Prostate gland (tissue), 2 donors: Measurements from ENCODE around the gene NDUFC2. TPM values are rescaled to one million over a fixed set of nuclear protein-coding genes. Genes with fewer than 3 reads are reported as not detected.

Source experiments
- DNase-seq: peaks from one replicate; pipeline ENCODE4 v3.0.0-alpha.2; 2019; ENCODE audit warnings: low spot score
- H3K27ac ChIP-seq, 2 donors: fragments of 200-600 bp; sonication (generic); 2 replicates each; pipeline ENCODE4 v1.5.1; 2017 to 2019
- H3K27me3 ChIP-seq: fragments of 200-600 bp; sonication (generic); replicated peaks from 2 replicates; pipeline ENCODE4 v1.5.1; 2019; ENCODE audit not compliant: insufficient read depth
- H3K36me3 ChIP-seq, 2 donors: fragments of 200-600 bp; sonication (generic); 1 replicate in 1 of 2; 2 replicates in 1 of 2; pipeline versions ENCODE4 v1.5.1 to v1.8.1; 2017 to 2019
- H3K4me1 ChIP-seq: fragments of 200-600 bp; sonication (generic); replicated peaks from 2 replicates; pipeline ENCODE4 v1.5.1; 2019
- H3K4me3 ChIP-seq, 2 donors: fragments of 200-600 bp; sonication (generic); 2 replicates each; pipeline ENCODE4 v1.5.1; 2017 to 2019
- H3K9me3 ChIP-seq: fragments of 200-600 bp; sonication (generic); 2 replicates; pipeline ENCODE4 v1.5.1; 2017
- CTCF ChIP-seq, 4 experiments: fragments of 200-600 bp in 2 of 4; fragments of 450-650 bp in 2 of 4; sonication (generic) in 2 of 4; IDR thresholded peaks; 1 replicate in 3 of 4; 2 replicates in 1 of 4; pipeline ENCODE4 v1.5.1; 2016 to 2019; ENCODE audit warnings: antibody characterized with exemption in 4 of 4, mild to moderate bottlenecking in 2 of 4, moderate library complexity in 2 of 4
- POLR2A ChIP-seq: fragments of 450-650 bp; IDR thresholded peaks from one replicate; pipeline ENCODE4 v1.6.1; 2016; ENCODE audit warnings: antibody characterized with exemption, mild to moderate bottlenecking
- POLR2AphosphoS5 ChIP-seq: sonication (generic); formaldehyde crosslinking; IDR thresholded peaks from one replicate; pipeline ENCODE4 v1.6.1; 2017; ENCODE audit warnings: antibody characterized with exemption
- WGBS: methylation state at CpG from one replicate; pipeline ENCODE4 v1.1.5; 2018; 5-methylcytosine and 5-hydroxymethylcytosine counted together
- intact Hi-C: fragments of 100-400 bp; cut with DNase I; formaldehyde crosslinking; loops from one replicate; pipeline ENCODE4 v1.14.2; 2022
- total RNA-seq, 2 donors: library from RNA; depleted of rRNA; stranded (reverse); fragments of >200 nt; gene quantifications; one replicate each; pipeline ENCODE4 v1.1.0, GENCODE V29; 2016

NDUFC2 gene
- total RNA-seq, 2 donors from 2014 or later: 119 to 193 TPM

- Histone ChIP-seq H3K4me1 (no peaks in the 10 kb centered on the region), H3K27ac (no peak overlapping the region), H3K27me3 (no peaks in the 10 kb centered on the region), H3K4me3 (no peak overlapping the region), H3K36me3 (no peaks in the 10 kb centered on the region), H3K9me3 (no peaks in the 10 kb centered on the region)
- WGBS: 92% methylated on average over 2 of the region's 2 CpGs
- DNase-seq: no peak
- intact Hi-C loops: no loop called here
- TF ChIP-seq CTCF (IDR thresholded peaks at IDR 0.05): no peak
- no peak for TF ChIP-seq POLR2A
- no peak for TF ChIP-seq POLR2AphosphoS5
Observed at GRCh38 chr11:78110830-78111229, 31.2 kb upstream of the NDUFC2 start.

- no peak for DNase-seq
- TF ChIP-seq CTCF (IDR thresholded peaks at IDR 0.05) (no peak), POLR2AphosphoS5 (no peak)
- no peaks in the 10 kb centered on the region for H3K36me3 ChIP-seq
- no peak overlapping the region for H3K4me3 ChIP-seq
- H3K4me1 ChIP-seq: no peaks in the 10 kb centered on the region
- 86% methylated on average over 5 of the region's 5 CpGs for WGBS
- no peak overlapping the region for H3K27ac ChIP-seq
- intact Hi-C loops: no loop called here
- no peaks in the 10 kb centered on the region for H3K27me3 ChIP-seq
- H3K9me3 ChIP-seq: no peaks in the 10 kb centered on the region
Observed at GRCh38 chr11:78110351-78110750, 30.7 kb upstream of the NDUFC2 start.

- no peak overlapping the region for H3K27ac ChIP-seq
- no peaks in the 10 kb centered on the region for H3K4me1 ChIP-seq
- no peak overlapping the region for H3K4me3 ChIP-seq
- H3K9me3 ChIP-seq: no peaks in the 10 kb centered on the region
- no peak for TF ChIP-seq POLR2AphosphoS5
- no peak for TF ChIP-seq POLR2A
- no peak for TF ChIP-seq CTCF (IDR thresholded peaks at IDR 0.05)
- H3K27me3 ChIP-seq: no peaks in the 10 kb centered on the region
- WGBS: 85% methylated on average over 3 of the region's 3 CpGs
- intact Hi-C loops: no loop called here
- peaks cover 0 to under 1% of the 10 kb centered on the region in 2 donors for H3K36me3 ChIP-seq
- DNase-seq: no peak
Observed at GRCh38 chr11:78109081-78110015, 29.7 kb upstream of the NDUFC2 start.

DNA sequence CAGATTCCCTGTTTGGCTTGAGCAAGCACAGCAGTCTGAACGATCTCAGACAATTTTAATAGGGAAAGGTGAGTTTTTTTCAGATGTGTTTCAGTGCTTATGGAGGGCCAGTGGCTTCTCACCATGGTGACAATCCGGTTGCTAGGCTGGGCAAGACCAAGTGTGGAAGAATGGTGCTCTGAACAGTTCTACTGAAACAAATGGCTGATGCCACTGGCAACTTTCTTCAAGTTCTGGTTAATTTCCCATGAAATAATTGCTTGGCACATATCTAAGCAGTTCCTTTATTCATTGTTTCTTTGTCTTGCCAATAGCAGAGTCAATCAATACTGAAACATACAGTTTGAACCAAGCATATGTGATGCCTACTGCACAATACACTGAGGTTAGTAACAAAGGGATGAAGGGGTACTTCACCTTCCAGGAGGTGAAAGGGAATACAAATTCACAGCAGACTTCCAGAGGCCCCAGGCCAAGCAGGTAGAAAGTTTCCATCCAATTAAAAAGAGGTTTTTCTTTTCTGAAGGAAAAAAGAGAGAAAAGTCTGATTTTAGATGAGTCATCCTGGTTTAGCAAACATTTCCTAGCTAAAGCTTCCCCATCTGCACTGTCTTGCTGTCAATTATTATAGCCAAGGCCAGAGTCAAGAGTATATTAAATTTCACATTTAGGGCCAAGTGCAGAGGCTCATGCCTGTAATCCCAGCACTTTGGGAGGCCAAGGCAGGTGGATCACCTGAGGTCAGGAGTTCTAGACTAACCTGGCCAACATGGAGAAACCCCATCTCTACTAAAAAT lies 21.2 kb upstream of the NDUFC2 start:
- DNase-seq: no peak
- whole genome bisulfite sequencing: 63% methylated on average over 2 of the region's 2 CpGs
- Histone ChIP-seq H3K4me3 (no peak overlapping the region), H3K36me3 (peaks cover 0 to 3% of the 10 kb centered on the region in 2 donors), H3K4me1 (no peaks in the 10 kb centered on the region), H3K27me3 (no peaks in the 10 kb centered on the region), H3K27ac (peak overlapping the region in 1 of 2 donors; percentile 59), H3K9me3 (no peaks in the 10 kb centered on the region)
- intact Hi-C loops: no loop called here
- TF ChIP-seq POLR2A (no peak), POLR2AphosphoS5 (no peak), CTCF (IDR thresholded peaks at IDR 0.05) (no peak)
